HG03432 (cell line): ENCODE measurements around the gene C2orf76.
"Not testable (repeated sequence)": the region's sequence is repeated elsewhere in the genome, so short reads cannot be mapped to it uniquely, and the experiment has no call there.

Experiments used
- ATAC-seq: cut with Tn5 transposase; IDR thresholded peaks from one replicate; pipeline ENCODE4 v1.9.1; 2021; ENCODE audit warnings: mild to moderate bottlenecking, moderate library complexity; ENCODE audit not compliant: unreplicated experiment

C2orf76 gene

GRCh38 chr2:119377993-119378345, 11.3 kb upstream of the C2orf76 start:
- ATAC-seq = no peak

GRCh38 chr2:119377294-119377992, 10.8 kb upstream of the C2orf76 start:
- ATAC-seq = no peak

- ATAC-seq = no peak
Observed at GRCh38 chr2:119376810-119377209, 10.2 kb upstream of the C2orf76 start.

GRCh38 chr2:119376406-119376805, 9.8 kb upstream of the C2orf76 start:
- not testable (repeated sequence) for ATAC-seq

GRCh38 chr2:119373907-119374745, 7.5 kb upstream of the C2orf76 start:
- ATAC-seq = not testable (repeated sequence)

- no peak for ATAC-seq
Observed at GRCh38 chr2:119372778-119373568, 6.3 kb upstream of the C2orf76 start.

GRCh38 chr2:119371111-119371510, 4.5 kb upstream of the C2orf76 start:
- ATAC-seq = no peak

GRCh38 chr2:119369845-119370244, 3.2 kb upstream of the C2orf76 start:
- no peak for ATAC-seq

GRCh38 chr2:119367472-119368099, 952 bp upstream of the C2orf76 start:
- ATAC-seq = peak; percentile 45

GRCh38 chr2:119366161-119366648, 429 bp downstream of the C2orf76 start:
- peak; percentile 1 for ATAC-seq

- ATAC-seq = no peak
Observed at GRCh38 chr2:119365436-119365835, 1.2 kb downstream of the C2orf76 start.

GRCh38 chr2:119364798-119365197, 1.8 kb downstream of the C2orf76 start:
- no peak for ATAC-seq

- no peak for ATAC-seq
Observed at GRCh38 chr2:119360423-119360966, 6.1 kb downstream of the C2orf76 start.

GRCh38 chr2:119359774-119360173, 6.9 kb downstream of the C2orf76 start:
- ATAC-seq = no peak

GRCh38 chr2:119354860-119355259, 11.8 kb downstream of the C2orf76 start:
- ATAC-seq = no peak

GRCh38 chr2:119352357-119352756, 14.3 kb downstream of the C2orf76 start:
- peak; percentile 94 for ATAC-seq

- no peak for ATAC-seq
Observed at GRCh38 chr2:119350311-119350998, 16.2 kb downstream of the C2orf76 start.

- ATAC-seq = no peak
Observed at GRCh38 chr2:119349289-119349688, 17.3 kb downstream of the C2orf76 start.

GRCh38 chr2:119341684-119342083, 24.9 kb downstream of the C2orf76 start:
- ATAC-seq = no peak

- ATAC-seq = no peak
Observed at GRCh38 chr2:119339562-119339923, 27.1 kb downstream of the C2orf76 start.
